ENCODE data around the gene C11orf71.

C11orf71 gene

DNA sequence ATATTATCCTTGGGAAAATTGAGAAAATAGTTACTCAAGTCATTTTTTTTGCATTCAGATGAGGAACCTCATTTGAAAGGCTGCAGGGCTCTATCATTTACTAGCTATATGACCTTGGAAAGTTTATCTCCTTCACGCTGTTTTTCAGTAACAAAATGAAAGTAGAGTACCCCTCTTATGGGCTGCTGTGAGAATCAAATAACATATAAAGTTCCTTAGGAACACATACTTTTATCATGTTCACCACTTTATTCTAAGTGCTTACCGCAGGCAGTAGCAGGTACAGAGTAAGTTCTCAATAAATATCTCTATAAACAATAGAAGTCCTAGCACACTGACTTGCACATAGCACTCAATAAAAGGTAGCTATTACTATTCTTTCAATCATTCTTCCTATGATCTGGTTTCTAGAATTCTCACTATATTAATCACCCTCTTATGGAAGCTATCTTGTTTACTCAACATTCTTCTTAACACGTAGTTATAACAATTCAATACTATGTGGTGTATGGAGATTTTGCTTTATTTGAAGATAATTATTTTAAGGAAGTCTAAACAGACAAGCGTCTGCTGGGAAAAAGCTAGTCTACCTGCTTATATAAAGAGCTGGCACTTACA, 1.9 kb downstream of the C11orf71 start:
- no peak for DNase-seq

- no peak for DNase-seq
Measured at GRCh38 chr11:114397349-114397982, 2.8 kb downstream of the C11orf71 start.

GRCh38 chr11:114396916-114397315, 3.4 kb downstream of the C11orf71 start:
- DNase-seq, result no peak

DNA sequence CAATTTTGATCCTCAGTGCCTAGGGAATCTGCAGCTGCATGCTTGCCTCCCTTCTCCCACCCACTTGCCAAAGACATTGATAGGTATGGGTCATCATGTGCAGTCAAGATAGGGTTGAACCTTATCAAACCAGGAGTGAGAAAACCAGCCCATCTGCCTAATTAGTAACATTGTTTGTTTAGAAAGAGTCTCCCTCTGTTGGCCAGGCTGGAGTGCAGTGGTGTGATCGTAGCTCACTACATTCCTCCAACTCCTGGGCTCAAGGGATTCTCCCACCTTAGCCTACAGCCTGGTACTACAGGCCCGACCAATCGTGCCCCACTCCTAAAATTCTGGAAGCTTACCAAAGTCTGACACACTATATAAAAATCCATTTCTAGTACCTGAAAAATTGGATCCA, 4.6 kb downstream of the C11orf71 start:
- no peak for DNase-seq

- DNase-seq, result no peak
Measured at GRCh38 chr11:114392735-114393667, 7.3 kb downstream of the C11orf71 start.

- no peak for DNase-seq
Measured at GRCh38 chr11:114386545-114386944, 13.8 kb downstream of the C11orf71 start.

DNA sequence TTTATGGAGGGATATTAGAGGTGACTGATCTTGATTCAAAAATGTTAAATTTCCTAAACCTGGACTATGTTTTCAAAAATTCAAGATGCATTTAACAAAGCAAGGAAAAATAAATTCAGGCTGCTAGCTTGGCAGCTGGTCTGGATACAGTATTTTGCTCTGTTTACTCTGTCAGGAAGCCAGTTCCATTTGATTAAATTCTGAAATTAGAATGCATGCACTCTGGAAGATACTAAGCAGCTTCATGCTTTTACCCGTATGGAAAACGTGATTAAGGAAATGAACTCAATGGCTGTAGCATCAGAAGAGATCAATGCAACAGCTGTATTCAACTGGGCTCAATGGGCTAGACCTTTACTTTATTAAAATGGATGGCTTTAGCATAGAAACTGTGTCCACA, 14.2 kb downstream of the C11orf71 start:
- no peak for DNase-seq

DNA sequence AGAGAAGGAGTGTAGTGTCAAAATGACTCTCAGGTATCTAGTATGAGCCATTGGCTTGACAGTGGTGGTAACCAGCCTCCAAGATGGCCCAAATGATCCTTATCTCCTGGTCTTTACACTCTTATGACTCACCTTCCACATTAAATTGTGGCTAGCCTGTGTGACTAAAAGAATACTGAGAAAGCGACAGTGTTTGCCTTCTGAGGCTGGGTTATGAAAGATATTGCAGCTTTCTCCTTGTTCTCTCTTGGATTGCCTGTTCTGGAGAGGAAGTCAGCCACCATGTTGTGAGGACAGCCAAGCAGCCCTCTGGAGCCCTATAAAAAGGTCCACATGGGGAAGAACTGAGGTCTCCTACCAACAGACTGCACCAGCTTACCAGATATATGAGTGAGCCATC, 15.8 kb downstream of the C11orf71 start:
- DNase-seq, result no peak

GRCh38 chr11:114382509-114382908, 17.8 kb downstream of the C11orf71 start:
- no peak for DNase-seq

- no peak for DNase-seq
Measured at GRCh38 chr11:114379394-114380069, 20.8 kb downstream of the C11orf71 start.

GRCh38 chr11:114377612-114378267, 22.6 kb downstream of the C11orf71 start:
- DNase-seq, result no peak

DNA sequence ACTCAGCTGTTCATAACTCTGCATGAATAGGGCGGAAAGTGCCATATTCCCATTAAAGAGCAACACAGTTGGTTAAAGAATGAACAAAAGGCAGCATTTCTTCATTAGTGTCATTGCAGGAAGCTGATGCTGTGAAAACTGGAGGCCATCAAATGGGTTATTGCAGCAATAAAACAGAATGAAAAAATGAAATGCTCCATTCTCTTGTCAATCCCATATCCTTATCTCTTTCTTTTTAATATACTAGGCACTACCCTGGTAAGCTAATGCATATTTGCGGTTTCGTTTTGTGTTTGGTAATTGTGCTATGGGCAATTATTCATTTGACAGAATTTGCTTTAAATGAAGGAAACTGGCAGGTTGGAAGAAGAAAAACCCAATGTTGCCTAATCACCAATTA, 25.3 kb downstream of the C11orf71 start:
- no peak for DNase-seq

GRCh38 chr11:114368918-114369680, 31.2 kb downstream of the C11orf71 start:
- no peak for DNase-seq

- no peak for DNase-seq
Measured at GRCh38 chr11:114367244-114367957, 32.9 kb downstream of the C11orf71 start.

DNA sequence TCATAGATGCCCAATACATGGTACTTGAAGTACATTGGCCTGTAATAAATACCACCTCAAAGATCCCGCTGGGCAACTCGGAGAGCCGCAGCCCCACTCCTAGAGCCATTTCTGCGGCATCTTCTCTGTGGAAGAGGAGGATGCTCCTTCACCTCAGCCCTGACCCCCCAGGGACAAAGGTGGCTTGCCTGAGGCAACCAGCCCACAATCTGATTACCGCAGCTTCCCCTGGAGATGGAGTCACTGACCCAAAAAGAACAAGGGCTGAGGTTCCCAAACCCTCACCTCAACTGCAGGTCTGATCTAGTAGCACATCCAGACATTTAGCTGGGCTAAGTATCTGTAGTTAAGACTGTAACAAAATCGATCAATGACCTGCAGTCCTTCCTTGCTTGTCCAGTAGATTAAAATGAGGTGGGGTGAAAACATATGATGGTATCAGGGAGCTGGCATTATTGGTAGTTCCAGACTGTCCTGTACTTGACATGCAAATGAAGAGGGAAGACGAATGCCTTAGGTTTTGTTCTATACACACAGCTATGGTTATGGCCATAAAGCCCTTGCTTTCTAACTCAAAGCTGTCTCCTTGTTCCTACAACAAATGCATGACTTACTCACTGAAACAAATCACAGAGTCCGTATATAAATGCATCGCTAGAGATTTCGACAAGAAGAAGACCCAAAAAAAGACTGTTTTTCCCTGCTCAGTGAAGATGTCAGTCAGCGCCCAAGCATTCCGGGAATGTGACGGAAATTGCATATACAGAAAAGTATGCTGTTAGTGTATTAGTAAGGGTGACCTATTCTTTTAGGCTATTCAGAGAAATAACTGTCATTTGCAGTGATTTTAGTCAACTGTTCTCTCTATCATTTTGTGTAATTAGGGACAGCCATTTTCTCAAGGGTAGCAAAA, 33.7 kb downstream of the C11orf71 start:
- DNase-seq, result no peak

GRCh38 chr11:114362958-114363357, 37.4 kb downstream of the C11orf71 start:
- DNase-seq, result no peak

- DNase-seq, result no peak
Measured at GRCh38 chr11:114362326-114362725, 38.0 kb downstream of the C11orf71 start.

- no peak for DNase-seq
Measured at GRCh38 chr11:114359342-114359741, 41.0 kb downstream of the C11orf71 start.

DNA sequence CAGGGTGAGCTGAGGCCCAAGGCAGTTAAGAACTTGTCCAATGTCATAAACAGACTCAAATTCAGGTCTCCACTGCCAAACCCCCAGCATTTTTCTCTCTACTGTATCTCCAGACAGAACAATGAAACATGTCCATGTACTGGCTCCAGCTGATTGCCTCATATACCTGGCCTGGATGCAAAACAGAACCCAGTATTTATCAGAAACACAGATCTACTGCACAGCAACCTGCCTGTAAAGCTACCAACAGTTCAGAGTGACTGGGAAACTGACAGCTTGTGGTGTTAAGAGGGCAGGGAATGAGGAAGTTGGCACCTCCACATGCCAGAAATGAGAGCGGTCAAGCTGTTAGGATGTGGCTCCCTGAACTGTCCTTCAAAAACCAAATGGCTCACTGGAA, 41.6 kb downstream of the C11orf71 start:
- DNase-seq, result no peak

GRCh38 chr11:114354076-114354475, 46.2 kb downstream of the C11orf71 start:
- no peak for DNase-seq
